Breast epithelium (tissue), 4 donors: ENCODE results near the gene STX16. TPM values are rescaled to one million over a fixed set of nuclear protein-coding genes. Genes with fewer than 3 reads are reported as not detected.

ENCODE experiments used
- DNase-seq, 2 donors: peaks; one replicate each; pipeline ENCODE4 v3.0.0-alpha.2; 2019; ENCODE audit warnings: low spot score in 2 of 2
- H3K27ac ChIP-seq, 2 donors: fragments of 200-600 bp; sonication (generic) in 1 of 2; one replicate each; pipeline ENCODE4 v1.5.1; 2016 to 2019; ENCODE audit warnings: mild to moderate bottlenecking in 1 of 2
- H3K27me3 ChIP-seq, 2 donors: fragments of 200-600 bp; sonication (generic) in 1 of 2; one replicate each; pipeline versions ENCODE4 v1.5.1 to v1.6.0; 2017 to 2019; ENCODE audit warnings: control low read depth in 1 of 2, mild to moderate bottlenecking in 1 of 2
- H3K36me3 ChIP-seq: fragments of 200-600 bp; one replicate; pipeline ENCODE4 v1.5.1; 2019
- H3K4me1 ChIP-seq, 2 donors: fragments of 200-600 bp; sonication (generic); one replicate each; pipeline ENCODE4 v1.5.1; 2016 to 2019; ENCODE audit warnings: control low read depth in 1 of 2
- H3K4me3 ChIP-seq, 3 donors: fragments of 200-600 bp; sonication (generic); 1 replicate in 2 of 3; 2 replicates in 1 of 3; pipeline ENCODE4 v1.5.1; 2016 to 2019; ENCODE audit warnings: mild to moderate bottlenecking in 3 of 3, moderate library complexity in 2 of 3
- H3K9me3 ChIP-seq, 2 donors: fragments of 200-600 bp; sonication (generic) in 1 of 2; one replicate each; pipeline ENCODE4 v1.5.1; 2016 to 2019; ENCODE audit warnings: control low read depth in 1 of 2
- POLR2A ChIP-seq: fragments of 450-650 bp; IDR thresholded peaks from one replicate; pipeline ENCODE4 v1.6.1; 2016; ENCODE audit warnings: antibody characterized with exemption, mild to moderate bottlenecking, moderate library complexity
- POLR2AphosphoS5 ChIP-seq, 3 donors: sonication (generic); formaldehyde crosslinking; IDR thresholded peaks; one replicate each; pipeline ENCODE4 v1.6.1; 2017; ENCODE audit warnings: antibody characterized with exemption in 3 of 3
- intact Hi-C: fragments of 100-400 bp; cut with DNase I; formaldehyde crosslinking; loops from one replicate; pipeline ENCODE4 v1.15.1; 2023; ENCODE audit warnings: low total_unique reads
- total RNA-seq, 3 donors: library from RNA; depleted of rRNA; stranded (reverse); fragments of >200 nt; gene quantifications; one replicate each; pipeline ENCODE4 v1.1.0, GENCODE V29; 2016
- TF ChIP-seq, protein P1 (sequence below), 3 donors: fragments of 450-650 bp; IDR thresholded peaks; one replicate each; pipeline ENCODE4 v1.5.1; 2016 to 2017; ENCODE audit warnings: antibody characterized with exemption in 3 of 3, mild to moderate bottlenecking in 3 of 3, moderate library complexity in 3 of 3

Gene STX16
- total RNA-seq, 3 donors from 2014 or later = 54.4 to 76.5 (median 74.4) TPM

GRCh38 chr20:58659841-58660240 is 8.8 kb downstream of the STX16 start:
- no peaks in the 10 kb centered on the region for H3K36me3 ChIP-seq
- no peak overlapping the region for H3K27ac ChIP-seq
- no peaks in the 10 kb centered on the region for H3K9me3 ChIP-seq
- no peaks in the 10 kb centered on the region for H3K4me1 ChIP-seq
- H3K27me3 ChIP-seq = no peaks in the 10 kb centered on the region
- no peak for DNase-seq
- no peak overlapping the region for H3K4me3 ChIP-seq
- TF ChIP-seq POLR2AphosphoS5 (IDR thresholded peaks at IDR 0.05) (no peak), POLR2A (no peak)
- TF ChIP-seq, protein P1, sequence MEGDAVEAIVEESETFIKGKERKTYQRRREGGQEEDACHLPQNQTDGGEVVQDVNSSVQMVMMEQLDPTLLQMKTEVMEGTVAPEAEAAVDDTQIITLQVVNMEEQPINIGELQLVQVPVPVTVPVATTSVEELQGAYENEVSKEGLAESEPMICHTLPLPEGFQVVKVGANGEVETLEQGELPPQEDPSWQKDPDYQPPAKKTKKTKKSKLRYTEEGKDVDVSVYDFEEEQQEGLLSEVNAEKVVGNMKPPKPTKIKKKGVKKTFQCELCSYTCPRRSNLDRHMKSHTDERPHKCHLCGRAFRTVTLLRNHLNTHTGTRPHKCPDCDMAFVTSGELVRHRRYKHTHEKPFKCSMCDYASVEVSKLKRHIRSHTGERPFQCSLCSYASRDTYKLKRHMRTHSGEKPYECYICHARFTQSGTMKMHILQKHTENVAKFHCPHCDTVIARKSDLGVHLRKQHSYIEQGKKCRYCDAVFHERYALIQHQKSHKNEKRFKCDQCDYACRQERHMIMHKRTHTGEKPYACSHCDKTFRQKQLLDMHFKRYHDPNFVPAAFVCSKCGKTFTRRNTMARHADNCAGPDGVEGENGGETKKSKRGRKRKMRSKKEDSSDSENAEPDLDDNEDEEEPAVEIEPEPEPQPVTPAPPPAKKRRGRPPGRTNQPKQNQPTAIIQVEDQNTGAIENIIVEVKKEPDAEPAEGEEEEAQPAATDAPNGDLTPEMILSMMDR (IDR thresholded peaks at IDR 0.05) = no peak
- intact Hi-C loops = no loop called here

GRCh38 chr20:58660855-58661597 is 9.9 kb downstream of the STX16 start:
- no peak for DNase-seq
- Histone ChIP-seq H3K9me3 (no peaks in the 10 kb centered on the region), H3K4me1 (no peaks in the 10 kb centered on the region), H3K27ac (no peak overlapping the region), H3K27me3 (no peaks in the 10 kb centered on the region), H3K36me3 (no peaks in the 10 kb centered on the region), H3K4me3 (no peak overlapping the region)
- TF ChIP-seq POLR2A = no peak
- TF ChIP-seq, protein P1 (IDR thresholded peaks at IDR 0.05) = no peak
- no peak for TF ChIP-seq POLR2AphosphoS5 (IDR thresholded peaks at IDR 0.05)
- intact Hi-C loops = no loop called here

GRCh38 chr20:58661598-58662473 is 10.8 kb downstream of the STX16 start:
- TF ChIP-seq POLR2A = no peak
- no peak for TF ChIP-seq POLR2AphosphoS5 (IDR thresholded peaks at IDR 0.05)
- TF ChIP-seq, protein P1 (IDR thresholded peaks at IDR 0.05) = no peak
- H3K27me3 ChIP-seq = no peaks in the 10 kb centered on the region
- H3K9me3 ChIP-seq = no peaks in the 10 kb centered on the region
- H3K27ac ChIP-seq = no peak overlapping the region
- no peaks in the 10 kb centered on the region for H3K4me1 ChIP-seq
- no peak overlapping the region for H3K4me3 ChIP-seq
- no peaks in the 10 kb centered on the region for H3K36me3 ChIP-seq
- DNase-seq = no peak
- intact Hi-C loops = no loop called here

DNA sequence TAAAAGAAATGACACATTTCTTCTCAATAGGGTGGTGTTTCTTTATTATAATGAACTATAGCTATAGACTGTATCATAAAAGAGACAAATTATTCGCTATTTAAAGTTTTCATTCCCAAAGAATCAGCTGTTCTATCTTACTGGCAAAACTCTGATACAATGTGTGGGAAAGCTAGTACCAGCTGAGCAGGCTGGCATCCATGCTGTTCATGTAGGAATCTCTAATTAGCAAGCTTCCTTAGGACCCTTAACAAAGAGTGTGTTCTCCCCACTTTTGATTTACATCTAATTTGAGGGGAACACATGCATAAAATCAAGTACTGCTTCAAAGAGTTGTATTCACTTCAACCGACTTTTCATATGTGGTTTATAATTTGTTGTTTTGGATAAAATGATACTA is 13.2 kb downstream of the STX16 start:
- intact Hi-C loops = no loop called here
- H3K27me3 ChIP-seq = no peaks in the 10 kb centered on the region
- no peak overlapping the region for H3K27ac ChIP-seq
- H3K4me1 ChIP-seq = no peaks in the 10 kb centered on the region
- H3K36me3 ChIP-seq = no peaks in the 10 kb centered on the region
- TF ChIP-seq POLR2A = no peak
- TF ChIP-seq, protein P1 (IDR thresholded peaks at IDR 0.05) = no peak
- TF ChIP-seq POLR2AphosphoS5 (IDR thresholded peaks at IDR 0.05) = no peak
- H3K9me3 ChIP-seq = no peaks in the 10 kb centered on the region
- DNase-seq = no peak
- no peak overlapping the region for H3K4me3 ChIP-seq

- Histone ChIP-seq H3K36me3 (no peaks in the 10 kb centered on the region), H3K9me3 (no peaks in the 10 kb centered on the region), H3K27me3 (no peaks in the 10 kb centered on the region), H3K27ac (no peak overlapping the region), H3K4me1 (no peaks in the 10 kb centered on the region), H3K4me3 (no peak overlapping the region)
- intact Hi-C loops = no loop called here
- no peak for TF ChIP-seq POLR2AphosphoS5 (IDR thresholded peaks at IDR 0.05)
- TF ChIP-seq, protein P1 (IDR thresholded peaks at IDR 0.05) = no peak
- TF ChIP-seq POLR2A = no peak
- DNase-seq = no peak
These were observed 13.8 kb downstream of the STX16 start for GRCh38 chr20:58664883-58665282.
